ENCODE measurements around the gene RNF32.
"Not testable (repeated sequence)": the region's sequence is repeated elsewhere in the genome, so short reads cannot be mapped to it uniquely, and the experiment has no call there.

RNF32 gene

GRCh38 chr7:156676263-156676662 lies 35.7 kb downstream of the RNF32 start:
- no peak for DNase-seq

GRCh38 chr7:156677374-156678054 lies 36.9 kb downstream of the RNF32 start:
- no peak for DNase-seq

DNA sequence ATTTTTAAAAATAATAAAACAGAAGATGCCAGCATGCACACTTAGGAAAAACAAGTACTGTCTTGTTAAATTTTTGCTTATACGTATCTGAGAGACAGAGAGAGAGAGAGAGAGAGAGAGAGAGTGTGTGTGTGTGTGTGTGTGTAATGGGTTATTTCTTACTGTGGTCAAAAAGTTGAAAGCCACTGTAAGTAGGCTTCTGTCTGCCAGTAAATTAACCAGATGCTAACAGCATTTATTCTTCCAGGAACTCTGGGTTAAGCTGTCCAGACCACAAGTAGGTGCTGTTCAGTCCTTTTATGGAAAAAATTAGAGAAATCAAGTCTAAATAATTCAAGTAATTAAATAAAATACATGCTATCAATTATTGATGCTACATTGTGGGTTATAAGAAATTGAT lies 39.7 kb downstream of the RNF32 start:
- no peak for DNase-seq

- no peak for DNase-seq
Measured at GRCh38 chr7:156682928-156683327, 42.4 kb downstream of the RNF32 start.

DNA sequence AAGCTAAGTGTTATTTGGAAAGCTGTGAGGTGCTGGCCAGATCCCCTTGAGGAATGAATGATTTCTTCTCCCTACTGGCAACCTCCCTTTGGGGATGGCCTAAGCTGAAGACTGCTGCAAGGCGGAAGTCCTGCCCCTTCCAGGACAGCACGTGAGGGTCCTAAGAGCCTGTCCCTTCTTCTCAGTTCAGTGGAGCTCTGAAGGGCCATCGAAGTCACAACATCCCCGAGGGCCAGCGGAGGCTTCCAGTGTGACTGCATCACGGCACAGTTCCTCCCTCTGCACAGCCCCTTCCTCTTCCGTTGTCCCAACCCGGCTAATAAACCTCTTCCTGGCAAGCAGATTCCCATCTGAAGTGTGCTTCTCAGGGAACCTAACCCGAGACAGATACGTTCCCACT lies 43.7 kb downstream of the RNF32 start:
- no peak for DNase-seq

GRCh38 chr7:156684661-156685060 lies 44.1 kb downstream of the RNF32 start:
- no peak for DNase-seq

DNA sequence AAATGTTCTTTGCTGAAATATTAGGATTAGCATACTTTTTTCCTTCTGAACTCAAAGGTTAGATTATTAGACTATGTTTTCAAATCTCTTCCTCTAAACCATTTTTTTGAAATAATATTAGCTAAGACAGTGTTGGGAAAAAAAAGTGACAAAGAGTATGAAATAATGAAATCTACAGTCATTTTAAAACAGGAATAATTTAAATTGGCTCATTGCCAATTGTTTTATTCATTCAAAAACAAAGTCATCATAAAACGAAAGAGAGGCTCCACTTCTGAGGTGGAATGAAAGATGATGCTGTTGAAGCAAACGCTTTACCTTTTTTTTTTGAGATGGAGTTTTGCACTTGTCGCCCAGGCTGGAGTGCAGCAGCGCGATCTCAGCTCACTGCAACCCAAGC lies 51.2 kb downstream of the RNF32 start:
- DNase-seq = no peak

DNA sequence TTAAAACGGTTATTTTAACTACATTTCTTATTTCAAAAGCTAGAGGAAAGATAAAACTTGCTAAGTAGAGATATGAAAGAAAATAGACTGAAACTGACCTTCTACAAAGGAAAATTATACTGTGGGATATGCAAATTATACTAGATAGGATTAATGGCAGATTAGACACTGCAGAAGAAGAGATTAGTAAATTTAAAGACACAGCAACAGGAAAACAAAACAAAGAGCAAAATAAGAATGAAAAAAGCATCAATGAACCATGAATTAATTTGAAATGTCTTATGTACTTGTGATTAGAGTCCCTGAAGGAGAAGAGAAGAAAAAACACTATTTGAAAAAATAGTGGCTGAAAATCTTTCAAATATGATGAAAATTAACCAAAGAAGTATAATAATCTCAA lies 52.3 kb downstream of the RNF32 start:
- no peak for DNase-seq

- DNase-seq = no peak
Measured at GRCh38 chr7:156693627-156694026, 53.1 kb downstream of the RNF32 start.

DNA sequence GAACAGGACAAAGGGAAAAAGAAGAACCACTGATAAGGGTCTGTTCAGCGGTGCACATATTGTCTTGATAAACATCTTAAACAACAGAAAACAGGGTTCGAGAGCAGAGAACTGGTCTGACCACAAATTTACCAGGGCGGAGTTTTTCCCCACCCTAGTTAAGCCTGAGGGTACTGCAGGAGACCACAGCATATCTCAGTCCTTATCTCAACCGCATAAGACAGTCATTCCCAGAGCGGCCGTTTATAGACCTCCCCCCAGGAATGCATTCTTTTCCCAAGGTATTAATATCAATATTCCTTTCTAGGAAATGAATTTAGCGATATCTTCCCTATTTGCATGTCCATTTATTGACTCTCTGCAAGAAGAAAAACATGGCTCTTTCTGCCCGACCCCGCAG lies 56.7 kb downstream of the RNF32 start:
- DNase-seq = not testable (repeated sequence)

- DNase-seq = not testable (repeated sequence)
Measured at GRCh38 chr7:156698512-156698911, 57.9 kb downstream of the RNF32 start.

DNA sequence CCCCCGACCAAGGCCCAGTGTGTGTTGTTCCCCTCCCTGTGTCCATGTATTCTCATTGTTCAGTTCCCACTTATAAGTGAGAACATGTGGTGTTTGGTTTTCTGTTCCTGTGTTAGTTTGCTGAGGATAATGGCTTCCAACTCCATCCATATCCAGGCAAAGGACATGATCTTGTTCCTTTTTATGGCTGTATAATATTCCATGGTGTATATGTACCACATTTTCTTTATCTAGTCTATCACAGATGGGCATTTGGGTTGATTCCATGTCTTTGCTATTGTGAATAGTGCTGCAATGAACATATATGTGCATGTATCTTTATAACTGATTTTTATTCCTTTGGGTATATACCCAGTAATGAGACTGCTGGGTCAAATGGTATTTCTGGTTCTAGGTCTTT lies 61.2 kb downstream of the RNF32 start:
- DNase-seq = not testable (repeated sequence)

DNA sequence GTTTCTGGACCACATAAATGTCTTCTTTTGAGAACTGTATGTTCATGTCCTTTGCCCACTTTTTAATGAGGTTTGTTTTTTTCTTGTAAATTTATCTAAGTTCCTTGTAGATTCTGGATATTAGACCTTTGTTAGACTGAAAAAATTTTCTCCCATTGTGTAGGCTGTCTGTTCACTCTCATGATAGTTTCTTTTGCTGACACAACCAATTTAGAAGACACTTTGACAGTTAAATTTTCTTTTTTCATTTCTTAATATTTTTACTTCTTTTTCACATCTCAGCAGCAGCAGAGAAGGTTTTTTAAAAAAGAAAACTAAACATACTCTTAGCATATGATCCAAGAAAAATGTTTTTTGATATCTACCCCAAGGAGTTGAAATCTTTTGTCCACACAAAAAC lies 61.8 kb downstream of the RNF32 start:
- no peak for DNase-seq

- no peak for DNase-seq
Measured at GRCh38 chr7:156703209-156703608, 62.6 kb downstream of the RNF32 start.

DNA sequence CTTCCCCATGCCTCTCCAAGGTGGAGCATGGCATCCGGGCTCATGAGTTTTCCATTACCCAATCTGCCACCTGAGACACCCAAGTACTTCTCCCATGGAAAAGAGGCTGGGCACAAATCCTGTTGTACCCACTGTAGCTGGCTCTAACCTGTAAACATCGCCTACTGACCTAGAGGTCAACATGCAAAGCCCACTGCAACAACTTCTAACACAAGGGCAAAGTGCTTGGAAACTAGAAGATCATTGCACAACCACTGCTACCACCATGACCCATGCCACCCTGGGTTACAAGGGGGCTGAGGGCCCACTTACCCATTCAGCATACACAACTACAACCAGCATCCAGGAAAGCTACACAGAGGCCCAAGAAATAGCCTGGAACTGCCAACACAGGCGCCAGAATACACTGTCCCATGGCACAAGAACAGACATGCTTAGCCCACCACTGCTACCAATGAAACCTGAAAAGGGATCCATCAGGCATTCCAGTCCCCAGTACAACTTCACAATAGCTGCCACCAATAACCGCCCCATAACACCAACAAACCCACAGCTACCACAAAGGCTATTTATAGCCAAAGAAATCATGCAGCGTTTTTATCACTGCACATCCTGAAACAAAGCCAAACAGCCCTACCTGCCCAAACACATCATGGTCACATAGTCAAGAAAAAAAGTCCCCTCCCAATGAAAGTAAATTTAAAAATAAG lies 63.4 kb downstream of the RNF32 start:
- DNase-seq = no peak

DNA sequence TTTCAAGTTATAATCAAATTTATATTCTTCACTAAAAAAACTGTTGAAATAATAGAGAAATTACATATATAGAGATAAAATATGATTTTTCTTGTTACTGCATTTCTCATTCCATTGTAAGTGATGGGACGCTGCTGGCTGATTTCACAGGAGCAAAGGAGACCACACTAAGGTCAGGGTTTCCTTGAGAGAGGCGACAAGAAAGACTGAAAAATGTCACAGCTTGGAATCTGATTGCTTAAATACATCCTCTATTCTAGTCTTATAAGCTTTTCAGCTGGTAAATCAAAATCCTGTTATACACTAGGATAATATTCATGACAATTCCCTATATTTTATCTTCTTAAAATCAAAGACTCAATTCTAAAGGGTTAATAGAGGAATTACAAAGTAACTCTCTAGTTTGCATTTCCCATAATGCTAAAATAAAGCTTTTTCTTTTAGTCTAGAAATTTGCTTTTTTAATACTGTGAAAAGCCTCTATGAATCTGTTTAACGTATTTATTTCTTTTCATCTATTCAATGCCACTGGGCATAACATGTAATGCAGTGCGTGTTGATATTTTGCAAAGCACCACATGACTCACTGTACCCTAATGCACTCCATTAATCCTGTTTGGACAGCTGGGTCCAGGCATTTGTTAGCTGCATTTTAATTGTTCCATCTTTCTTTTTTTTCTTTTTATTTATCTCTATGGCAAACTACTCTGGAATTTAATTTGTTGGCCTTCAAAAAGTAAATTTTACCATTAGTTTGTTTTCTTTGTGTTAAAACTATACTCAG lies 81.7 kb downstream of the RNF32 start:
- DNase-seq = no peak

- DNase-seq = no peak
Measured at GRCh38 chr7:156725073-156725472, 84.5 kb downstream of the RNF32 start.

DNA sequence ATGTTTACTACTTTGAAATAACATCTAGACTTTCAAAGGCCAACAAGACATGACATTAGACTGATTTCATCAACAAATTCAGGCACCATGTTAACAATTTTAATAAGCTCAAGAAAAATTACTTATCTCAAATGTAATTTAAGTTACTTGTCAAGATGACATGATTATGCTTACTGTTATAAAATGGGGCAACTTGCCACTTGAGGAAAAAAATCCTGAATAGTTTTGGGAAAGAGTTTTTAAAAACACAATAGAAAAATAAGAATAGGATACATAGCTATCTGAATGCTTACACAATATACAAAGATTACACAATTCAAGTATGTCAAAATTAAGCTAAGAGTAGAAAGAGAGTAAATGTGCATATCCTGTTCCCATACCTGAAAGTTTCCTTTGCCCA lies 85.4 kb downstream of the RNF32 start:
- no peak for DNase-seq
